ENCODE results near the gene GPC5.

Gene GPC5

GRCh38 chr13:91960947-91961346, 562.5 kb downstream of the GPC5 start:
- TF ChIP-seq FOXP2 (optimal IDR thresholded peaks at IDR 0.05; ENCODE audit: borderline replicate concordance, extremely low read depth, extremely low read length, insufficient read depth) (no peak), REST (IDR thresholded peaks at IDR 0.05; ENCODE audit: insufficient read depth in 1 of 2, low read depth in 2 of 2, low read length in 2 of 2) (no peak), SIN3A (IDR thresholded peaks at IDR 0.05; ENCODE audit: borderline replicate concordance, insufficient read depth, low read length) (no peak), POLR2AphosphoS5 (IDR thresholded peaks at IDR 0.05; ENCODE audit: low read depth, low read length) (no peak), TAF1 (IDR thresholded peaks at IDR 0.05; ENCODE audit: borderline replicate concordance, insufficient read depth, low read length) (no peak)

GRCh38 chr13:91962946-91963345, 564.5 kb downstream of the GPC5 start:
- TF ChIP-seq SIN3A (IDR thresholded peaks at IDR 0.05; ENCODE audit: borderline replicate concordance, insufficient read depth, low read length) (no peak), POLR2AphosphoS5 (IDR thresholded peaks at IDR 0.05; ENCODE audit: low read depth, low read length) (no peak), FOXP2 (optimal IDR thresholded peaks at IDR 0.05; ENCODE audit: borderline replicate concordance, extremely low read depth, extremely low read length, insufficient read depth) (no peak), REST (IDR thresholded peaks at IDR 0.05; ENCODE audit: insufficient read depth in 1 of 2, low read depth in 2 of 2, low read length in 2 of 2) (no peak), TAF1 (IDR thresholded peaks at IDR 0.05; ENCODE audit: borderline replicate concordance, insufficient read depth, low read length) (no peak)

DNA sequence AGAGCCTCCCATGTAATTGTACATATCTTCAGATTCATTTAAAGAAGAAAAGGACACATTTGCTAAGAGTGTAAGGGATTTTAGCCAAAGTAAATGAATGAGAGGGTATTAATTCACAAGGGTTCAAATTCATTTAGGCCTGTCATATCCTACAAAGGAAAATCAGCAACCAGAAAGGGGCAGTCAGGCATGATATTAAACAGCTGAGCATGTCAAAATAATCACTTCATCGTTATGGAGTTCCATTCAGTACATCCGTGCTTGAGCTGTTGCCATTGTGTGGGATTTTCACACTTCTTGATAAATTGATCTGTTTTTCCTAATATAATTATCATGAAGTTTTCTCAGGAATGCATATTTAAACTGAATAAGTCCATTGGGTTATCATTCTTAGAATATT, 567.1 kb downstream of the GPC5 start:
- no peak for TF ChIP-seq REST (IDR thresholded peaks at IDR 0.05; ENCODE audit: insufficient read depth in 1 of 2, low read depth in 2 of 2, low read length in 2 of 2)
- TF ChIP-seq FOXP2 (optimal IDR thresholded peaks at IDR 0.05; ENCODE audit: borderline replicate concordance, extremely low read depth, extremely low read length, insufficient read depth), result no peak
- TF ChIP-seq SIN3A (IDR thresholded peaks at IDR 0.05; ENCODE audit: borderline replicate concordance, insufficient read depth, low read length), result no peak

- TF ChIP-seq POLR2AphosphoS5 (IDR thresholded peaks at IDR 0.05; ENCODE audit: low read depth, low read length) (no peak), SIN3A (IDR thresholded peaks at IDR 0.05; ENCODE audit: borderline replicate concordance, insufficient read depth, low read length) (no peak), FOXP2 (optimal IDR thresholded peaks at IDR 0.05; ENCODE audit: borderline replicate concordance, extremely low read depth, extremely low read length, insufficient read depth) (no peak), TAF1 (IDR thresholded peaks at IDR 0.05; ENCODE audit: borderline replicate concordance, insufficient read depth, low read length) (no peak), REST (IDR thresholded peaks at IDR 0.05; ENCODE audit: insufficient read depth in 1 of 2, low read depth in 2 of 2, low read length in 2 of 2) (no peak)
Observed at GRCh38 chr13:91978571-91978970, 580.1 kb downstream of the GPC5 start.

All from PFSK-1 (cell line).